ENCODE data around the gene CPAMD8. TPM values are rescaled to one million over a fixed set of nuclear protein-coding genes. Genes with fewer than 3 reads are reported as not detected.

CPAMD8 gene
- total RNA-seq, 1 donor from 2014 or later, result 16.3 TPM

- Histone ChIP-seq H3K36me3 (no peaks in the 10 kb centered on the region), H3K27me3 (no peaks in the 10 kb centered on the region), H3K27ac (no peak overlapping the region), H3K4me1 (no peaks in the 10 kb centered on the region), H3K79me2 (ENCODE audit: low read depth) (no peaks in the 10 kb centered on the region), H3K4me3 (no peak overlapping the region), H3K9ac (no peak overlapping the region), H3K9me3 (ENCODE audit: low read depth) (no peaks in the 10 kb centered on the region), H3F3A (ENCODE audit: low read depth) (no peaks in the 10 kb centered on the region), H4K20me1 (ENCODE audit: low read depth) (no peaks in the 10 kb centered on the region), H2AFZ (replicated peaks) (no peak overlapping the region), H3K4me2 (no peak overlapping the region)
- Mint-ChIP-seq H3K27me3 (ENCODE audit: insufficient read depth, low read depth) (peaks cover 9% of the 10 kb centered on the region), H3K9me3 (no peaks in the 10 kb centered on the region), H3K4me3 (no peak overlapping the region), H3K4me1 (no peaks in the 10 kb centered on the region), H3K36me3 (no peaks in the 10 kb centered on the region), H3K27ac (no peak overlapping the region)
- TF ChIP-seq EZH2 (IDR thresholded peaks at IDR 0.05) (no peak), EZH2phosphoT487 (IDR thresholded peaks at IDR 0.05) (no peak), CTCF (IDR thresholded peaks at IDR 0.05) (no peak)
- DNase-seq (ENCODE audit: low spot score), result no peak
Measured at GRCh38 chr19:17035842-17036424, 9.3 kb upstream of the CPAMD8 start.

GRCh38 chr19:17031741-17032140, 5.1 kb upstream of the CPAMD8 start:
- H3K79me2 ChIP-seq (ENCODE audit: low read depth), result no peaks in the 10 kb centered on the region
- H3K36me3 Mint-ChIP-seq, result no peaks in the 10 kb centered on the region
- H3K27me3 ChIP-seq, result no peaks in the 10 kb centered on the region
- no peak overlapping the region for H3K4me2 ChIP-seq
- H3K4me3 ChIP-seq, result no peak overlapping the region
- H3K9me3 Mint-ChIP-seq, result peaks cover 2% of the 10 kb centered on the region
- H3K27me3 Mint-ChIP-seq (ENCODE audit: insufficient read depth, low read depth), result peaks cover 2% of the 10 kb centered on the region
- peaks cover 12% of the 10 kb centered on the region for H3F3A ChIP-seq (ENCODE audit: low read depth)
- H3K27ac Mint-ChIP-seq, result no peak overlapping the region
- H3K36me3 ChIP-seq, result no peaks in the 10 kb centered on the region
- no peak overlapping the region for H3K27ac ChIP-seq
- H2AFZ ChIP-seq (replicated peaks), result no peak overlapping the region
- no peak for DNase-seq (ENCODE audit: low spot score)
- H3K9me3 ChIP-seq (ENCODE audit: low read depth), result no peaks in the 10 kb centered on the region
- no peaks in the 10 kb centered on the region for H4K20me1 ChIP-seq (ENCODE audit: low read depth)
- no peak for TF ChIP-seq EZH2 (IDR thresholded peaks at IDR 0.05)
- TF ChIP-seq CTCF (IDR thresholded peaks at IDR 0.05), result no peak
- no peak for TF ChIP-seq EZH2phosphoT487 (IDR thresholded peaks at IDR 0.05)
- H3K4me1 Mint-ChIP-seq, result peaks cover 3% of the 10 kb centered on the region
- peaks cover 4% of the 10 kb centered on the region for H3K4me1 ChIP-seq
- no peak overlapping the region for H3K9ac ChIP-seq
- H3K4me3 Mint-ChIP-seq, result no peak overlapping the region

- H3K27me3 ChIP-seq, result peaks cover 5% of the 10 kb centered on the region
- H3K27me3 Mint-ChIP-seq (ENCODE audit: insufficient read depth, low read depth), result peaks cover 17% of the 10 kb centered on the region
Measured at GRCh38 chr19:17027535-17027975, 945 bp upstream of the CPAMD8 start.

More at GRCh38 chr19:17027535-17027975, 945 bp upstream of the CPAMD8 start:
- Histone ChIP-seq H3F3A (ENCODE audit: low read depth) (peaks cover 23% of the 10 kb centered on the region), H3K36me3 (peaks cover 4% of the 10 kb centered on the region), H3K9me3 (ENCODE audit: low read depth) (peaks cover 9% of the 10 kb centered on the region), H2AFZ (replicated peaks) (no peak overlapping the region), H3K4me2 (peak overlapping the region; percentile 100), H3K79me2 (ENCODE audit: low read depth) (peaks cover 34% of the 10 kb centered on the region), H3K4me1 (peaks cover 14% of the 10 kb centered on the region), H3K27ac (no peak overlapping the region), H3K9ac (no peak overlapping the region), H4K20me1 (ENCODE audit: low read depth) (no peaks in the 10 kb centered on the region), H3K4me3 (peak overlapping the region; percentile 91)
- H3K4me1 Mint-ChIP-seq, result peaks cover 11% of the 10 kb centered on the region
- H3K27ac Mint-ChIP-seq, result no peak overlapping the region
- DNase-seq (ENCODE audit: low spot score), result no peak
- H3K36me3 Mint-ChIP-seq, result peaks cover 19% of the 10 kb centered on the region
- TF ChIP-seq EZH2 (IDR thresholded peaks at IDR 0.05), result no peak
- no peak for TF ChIP-seq EZH2phosphoT487 (IDR thresholded peaks at IDR 0.05)
- no peak for TF ChIP-seq CTCF (IDR thresholded peaks at IDR 0.05)
- peaks cover 24% of the 10 kb centered on the region for H3K9me3 Mint-ChIP-seq
- peak overlapping the region; percentile 80 for H3K4me3 Mint-ChIP-seq
